Panc1 (cell line): Measurements from ENCODE around the gene OR4D1. TPM values are rescaled to one million over a fixed set of nuclear protein-coding genes. Genes with fewer than 3 reads are reported as not detected.

Experiments used
- ATAC-seq: fragments of 200-7000 bp; cut with Tn5 transposase; 2 replicates; pipeline ENCODE4 v1.9.1; 2020; ENCODE audit warnings: mild to moderate bottlenecking, moderate library complexity
- BruUV-seq: library from RNA; stranded (reverse); fragments of 400-500 nt; replicated peaks from 2 replicates; lab custom pipeline; 2021; lab: Mats Ljungman, UMichigan
- CTCF ChIA-PET: fragments of 300-600 bp; sonication (Branson Sonifier 250); formaldehyde crosslinking; loops from one replicate; lab custom pipeline; 2022; ENCODE audit warnings: antibody characterized with exemption; lab: Charles Lee
- POLR2A ChIA-PET: fragments of 300-600 bp; sonication (Branson Sonifier 250); formaldehyde crosslinking; loops from one replicate; lab custom pipeline; 2022; ENCODE audit warnings: antibody characterized with exemption; lab: Charles Lee
- DNase-seq: peaks from one replicate; pipeline ENCODE4 v3.0.0-alpha.2; 2010; ENCODE audit warnings: low read depth, low spot score
- H3K27ac ChIP-seq: 2 replicates; pipeline ENCODE4 v1.5.1; 2011; ENCODE audit warnings: mild to moderate bottlenecking, low read length, inconsistent platforms
- H3K27me3 ChIP-seq: fragments of 200-500 bp; sonication (Bioruptor generic); 2 replicates; pipeline ENCODE4 v1.6.0; 2014; ENCODE audit warnings: low read length, inconsistent platforms; ENCODE audit not compliant: control insufficient read depth, insufficient read depth
- H3K36me3 ChIP-seq: fragments of 200-500 bp; sonication (Bioruptor generic); 2 replicates; pipeline ENCODE4 v1.5.1; 2014; ENCODE audit warnings: inconsistent platforms, mild to moderate bottlenecking, low read length, moderate library complexity; ENCODE audit not compliant: control insufficient read depth, insufficient read depth
- H3K4me1 ChIP-seq: 2 replicates; pipeline ENCODE4 v1.5.1; 2011; ENCODE audit warnings: inconsistent platforms, mild to moderate bottlenecking, low read length, moderate library complexity; ENCODE audit not compliant: control insufficient read depth, insufficient read depth
- H3K4me3 ChIP-seq, 2 experiments: 2 replicates each; pipeline ENCODE4 v1.5.1; 2011 to 2012; ENCODE audit warnings: low read depth in 2 of 2, low read length in 2 of 2, mild to moderate bottlenecking in 2 of 2, inconsistent platforms in 1 of 2, moderate library complexity in 1 of 2
- H3K9me3 ChIP-seq: fragments of 200-500 bp; sonication (Bioruptor generic); 2 replicates; pipeline ENCODE4 v1.5.1; 2014; ENCODE audit warnings: low read depth, mild to moderate bottlenecking, inconsistent platforms, low read length, moderate library complexity; ENCODE audit not compliant: control insufficient read depth, insufficient read depth
- POLR2AphosphoS5 ChIP-seq: IDR thresholded peaks from 2 replicates; pipeline ENCODE4 v1.6.1; 2012; ENCODE audit warnings: mild to moderate bottlenecking, low read depth, low read length, moderate library complexity
- SIN3A ChIP-seq: IDR thresholded peaks from 2 replicates; pipeline ENCODE4 v1.6.1; 2012; ENCODE audit warnings: low read depth, mild to moderate bottlenecking, low read length, moderate library complexity, borderline replicate concordance; ENCODE audit not compliant: insufficient read depth
- TCF7L2 ChIP-seq: IDR thresholded peaks from 2 replicates; pipeline ENCODE4 v1.6.1; 2011; ENCODE audit warnings: mild to moderate bottlenecking, low read depth, low read length, inconsistent platforms
- in situ Hi-C: cut with HindIII; loops from 2 replicates; pipeline ENCODE4 v1.10.0; 2016; ENCODE audit warnings: low sequenced_read_pairs, low pct_unique_long_range_greater_than_20kb
- intact Hi-C: fragments of 100-400 bp; cut with micrococcal nuclease; formaldehyde crosslinking; loops from one replicate; pipeline ENCODE4 v1.10.0; 2022; ENCODE audit not compliant: unreplicated experiment
- total RNA-seq: library from RNA; stranded (reverse); gene quantifications from one replicate; pipeline ENCODE4 v1.2.1, GENCODE V29; 2021; ENCODE audit not compliant: unreplicated experiment
- TF ChIP-seq, protein P1 (sequence below): fragments of 450-650 bp; IDR thresholded peaks from 2 replicates; pipeline ENCODE4 v1.5.1; 2017; ENCODE audit warnings: mild to moderate bottlenecking
- TF ChIP-seq, protein P2 (sequence below), 2 experiments: IDR thresholded peaks; 2 replicates each; pipeline ENCODE4 v1.6.1; 2011 to 2012; ENCODE audit warnings: low read depth in 2 of 2, control low read depth in 1 of 2, low read length in 1 of 2, mild to moderate bottlenecking in 1 of 2, moderate library complexity in 1 of 2; ENCODE audit not compliant: insufficient read depth in 1 of 2

The OR4D1 gene
- total RNA-seq, 1 experiment from 2014 or later: 0.05 TPM

DNA sequence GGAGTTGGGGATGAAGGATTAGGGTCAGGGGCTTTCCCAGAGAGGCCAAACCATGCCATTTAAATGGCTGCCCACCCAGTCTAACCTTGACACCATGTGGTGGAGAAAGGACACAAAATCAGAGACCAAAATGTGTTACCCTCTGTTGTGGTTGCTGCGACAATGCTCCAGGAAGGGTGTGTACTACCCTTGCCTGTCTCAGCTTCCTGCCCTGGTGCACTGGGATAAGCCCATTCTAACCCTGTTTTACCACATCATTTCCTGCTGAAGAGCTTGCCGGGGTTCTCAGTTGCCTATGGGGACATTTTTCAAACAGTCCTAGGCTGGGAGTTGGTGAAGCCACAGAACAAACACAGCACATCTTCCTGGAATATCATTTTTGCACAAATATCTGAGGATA is 4.9 kb downstream of the OR4D1 start:
- in situ Hi-C loops: no loop called here
- TF ChIP-seq, protein P1, sequence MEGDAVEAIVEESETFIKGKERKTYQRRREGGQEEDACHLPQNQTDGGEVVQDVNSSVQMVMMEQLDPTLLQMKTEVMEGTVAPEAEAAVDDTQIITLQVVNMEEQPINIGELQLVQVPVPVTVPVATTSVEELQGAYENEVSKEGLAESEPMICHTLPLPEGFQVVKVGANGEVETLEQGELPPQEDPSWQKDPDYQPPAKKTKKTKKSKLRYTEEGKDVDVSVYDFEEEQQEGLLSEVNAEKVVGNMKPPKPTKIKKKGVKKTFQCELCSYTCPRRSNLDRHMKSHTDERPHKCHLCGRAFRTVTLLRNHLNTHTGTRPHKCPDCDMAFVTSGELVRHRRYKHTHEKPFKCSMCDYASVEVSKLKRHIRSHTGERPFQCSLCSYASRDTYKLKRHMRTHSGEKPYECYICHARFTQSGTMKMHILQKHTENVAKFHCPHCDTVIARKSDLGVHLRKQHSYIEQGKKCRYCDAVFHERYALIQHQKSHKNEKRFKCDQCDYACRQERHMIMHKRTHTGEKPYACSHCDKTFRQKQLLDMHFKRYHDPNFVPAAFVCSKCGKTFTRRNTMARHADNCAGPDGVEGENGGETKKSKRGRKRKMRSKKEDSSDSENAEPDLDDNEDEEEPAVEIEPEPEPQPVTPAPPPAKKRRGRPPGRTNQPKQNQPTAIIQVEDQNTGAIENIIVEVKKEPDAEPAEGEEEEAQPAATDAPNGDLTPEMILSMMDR: no peak
- TF ChIP-seq SIN3A (no peak), POLR2AphosphoS5 (no peak), TCF7L2 (no peak)
- TF ChIP-seq, protein P2, sequence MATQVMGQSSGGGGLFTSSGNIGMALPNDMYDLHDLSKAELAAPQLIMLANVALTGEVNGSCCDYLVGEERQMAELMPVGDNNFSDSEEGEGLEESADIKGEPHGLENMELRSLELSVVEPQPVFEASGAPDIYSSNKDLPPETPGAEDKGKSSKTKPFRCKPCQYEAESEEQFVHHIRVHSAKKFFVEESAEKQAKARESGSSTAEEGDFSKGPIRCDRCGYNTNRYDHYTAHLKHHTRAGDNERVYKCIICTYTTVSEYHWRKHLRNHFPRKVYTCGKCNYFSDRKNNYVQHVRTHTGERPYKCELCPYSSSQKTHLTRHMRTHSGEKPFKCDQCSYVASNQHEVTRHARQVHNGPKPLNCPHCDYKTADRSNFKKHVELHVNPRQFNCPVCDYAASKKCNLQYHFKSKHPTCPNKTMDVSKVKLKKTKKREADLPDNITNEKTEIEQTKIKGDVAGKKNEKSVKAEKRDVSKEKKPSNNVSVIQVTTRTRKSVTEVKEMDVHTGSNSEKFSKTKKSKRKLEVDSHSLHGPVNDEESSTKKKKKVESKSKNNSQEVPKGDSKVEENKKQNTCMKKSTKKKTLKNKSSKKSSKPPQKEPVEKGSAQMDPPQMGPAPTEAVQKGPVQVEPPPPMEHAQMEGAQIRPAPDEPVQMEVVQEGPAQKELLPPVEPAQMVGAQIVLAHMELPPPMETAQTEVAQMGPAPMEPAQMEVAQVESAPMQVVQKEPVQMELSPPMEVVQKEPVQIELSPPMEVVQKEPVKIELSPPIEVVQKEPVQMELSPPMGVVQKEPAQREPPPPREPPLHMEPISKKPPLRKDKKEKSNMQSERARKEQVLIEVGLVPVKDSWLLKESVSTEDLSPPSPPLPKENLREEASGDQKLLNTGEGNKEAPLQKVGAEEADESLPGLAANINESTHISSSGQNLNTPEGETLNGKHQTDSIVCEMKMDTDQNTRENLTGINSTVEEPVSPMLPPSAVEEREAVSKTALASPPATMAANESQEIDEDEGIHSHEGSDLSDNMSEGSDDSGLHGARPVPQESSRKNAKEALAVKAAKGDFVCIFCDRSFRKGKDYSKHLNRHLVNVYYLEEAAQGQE (IDR thresholded peaks at IDR 0.05; ENCODE audit: insufficient read depth in 1 of 2, low read depth in 2 of 2, low read length in 1 of 2): no peak
- Histone ChIP-seq H3K27me3 (peaks cover 63% of the 10 kb centered on the region), H3K27ac (no peak overlapping the region), H3K9me3 (no peaks in the 10 kb centered on the region), H3K4me3 (no peak overlapping the region), H3K36me3 (no peaks in the 10 kb centered on the region), H3K4me1 (0 out of 2 replicates have a peak, but pooled peaks cover 2% of the 10 kb centered on the region)
- BruUV-seq: no TSS peak
- DNase-seq (no peak), ATAC-seq (no peak)
- ChIA-PET POLR2A (no interaction called here), CTCF (no interaction called here)
- intact Hi-C loops: no loop called here

DNA sequence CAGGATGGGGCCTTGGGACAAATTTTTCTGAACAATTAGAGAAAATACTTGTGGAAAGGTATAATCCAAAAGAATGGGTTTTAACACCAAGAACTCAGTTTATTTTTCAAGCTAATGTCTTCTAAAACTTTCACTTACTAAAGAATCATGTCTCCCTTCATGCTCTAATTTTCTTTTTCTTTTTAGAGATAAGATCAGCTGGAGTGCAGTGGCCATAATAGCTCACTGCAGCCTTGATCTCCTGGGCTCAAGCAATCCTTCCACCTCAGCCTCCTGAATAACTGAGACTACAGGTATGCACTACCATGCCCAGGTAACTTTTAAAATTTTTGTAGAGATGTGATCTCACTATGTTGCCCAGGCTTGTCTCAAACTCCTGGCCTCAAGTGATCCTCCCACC is 5.5 kb downstream of the OR4D1 start:
- Histone ChIP-seq H3K4me3 (no peak overlapping the region), H3K27me3 (peaks cover 64% of the 10 kb centered on the region), H3K9me3 (no peaks in the 10 kb centered on the region), H3K27ac (no peak overlapping the region), H3K36me3 (no peaks in the 10 kb centered on the region), H3K4me1 (0 out of 2 replicates have a peak, but pooled peaks cover 2% of the 10 kb centered on the region)
- ATAC-seq: no peak
- in situ Hi-C loops: no loop called here
- TF ChIP-seq, protein P2 (IDR thresholded peaks at IDR 0.05; ENCODE audit: insufficient read depth in 1 of 2, low read depth in 2 of 2, low read length in 1 of 2): no peak
- TF ChIP-seq SIN3A: no peak
- TF ChIP-seq POLR2AphosphoS5: no peak
- TF ChIP-seq, protein P1: no peak
- no peak for TF ChIP-seq TCF7L2
- intact Hi-C loops: no loop called here
- ChIA-PET CTCF (no interaction called here), POLR2A (no interaction called here)
- DNase-seq: no peak
- no TSS peak for BruUV-seq
